ENCODE measurements around the gene LGMN.
A peak's percentile ranks its signal among the peaks of the same experiment; 100 is the strongest.

The LGMN gene

DNA sequence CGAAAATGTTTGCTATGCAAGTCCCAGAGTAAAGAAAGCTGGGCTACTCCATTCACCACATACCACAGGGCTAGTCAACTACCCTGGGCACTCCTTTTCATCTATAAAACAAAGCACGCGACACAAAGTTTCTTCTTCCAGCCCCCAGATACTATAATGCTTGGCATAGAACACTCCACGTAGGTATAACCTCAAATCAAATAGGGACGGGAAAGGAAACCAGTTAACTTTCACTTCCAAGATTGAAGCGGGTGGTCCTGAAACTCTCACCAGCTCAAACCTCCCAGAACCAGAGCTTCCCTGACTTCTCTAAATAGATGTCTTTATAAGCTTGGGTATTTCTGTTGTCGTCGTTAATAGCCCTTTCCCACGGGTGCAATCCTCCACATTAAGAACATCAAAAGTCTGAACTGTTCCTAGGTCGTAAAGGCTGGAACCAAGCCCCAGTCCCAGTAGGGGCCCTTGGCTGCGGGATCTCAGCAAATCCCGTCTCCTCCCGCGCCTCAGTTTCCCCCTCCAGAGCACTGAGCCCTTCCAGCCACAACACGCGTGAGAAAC, 647 bp downstream of the LGMN start:
- H3K4me2 ChIP-seq (ENCODE audit: low read depth, low read length, poor library complexity, severe bottlenecking): no peak overlapping the region
- TF ChIP-seq EZH2phosphoT487 (IDR thresholded peaks at IDR 0.05; ENCODE audit: borderline replicate concordance): no peak
- TF ChIP-seq, protein P1, sequence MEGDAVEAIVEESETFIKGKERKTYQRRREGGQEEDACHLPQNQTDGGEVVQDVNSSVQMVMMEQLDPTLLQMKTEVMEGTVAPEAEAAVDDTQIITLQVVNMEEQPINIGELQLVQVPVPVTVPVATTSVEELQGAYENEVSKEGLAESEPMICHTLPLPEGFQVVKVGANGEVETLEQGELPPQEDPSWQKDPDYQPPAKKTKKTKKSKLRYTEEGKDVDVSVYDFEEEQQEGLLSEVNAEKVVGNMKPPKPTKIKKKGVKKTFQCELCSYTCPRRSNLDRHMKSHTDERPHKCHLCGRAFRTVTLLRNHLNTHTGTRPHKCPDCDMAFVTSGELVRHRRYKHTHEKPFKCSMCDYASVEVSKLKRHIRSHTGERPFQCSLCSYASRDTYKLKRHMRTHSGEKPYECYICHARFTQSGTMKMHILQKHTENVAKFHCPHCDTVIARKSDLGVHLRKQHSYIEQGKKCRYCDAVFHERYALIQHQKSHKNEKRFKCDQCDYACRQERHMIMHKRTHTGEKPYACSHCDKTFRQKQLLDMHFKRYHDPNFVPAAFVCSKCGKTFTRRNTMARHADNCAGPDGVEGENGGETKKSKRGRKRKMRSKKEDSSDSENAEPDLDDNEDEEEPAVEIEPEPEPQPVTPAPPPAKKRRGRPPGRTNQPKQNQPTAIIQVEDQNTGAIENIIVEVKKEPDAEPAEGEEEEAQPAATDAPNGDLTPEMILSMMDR (conservative IDR thresholded peaks at IDR 0.05; ENCODE audit: low read length): no peak
- no peaks in the 10 kb centered on the region for H3K79me2 ChIP-seq (ENCODE audit: insufficient read depth, low read length)
- H3K27me3 ChIP-seq (ENCODE audit: insufficient read depth, low read length, poor library complexity, severe bottlenecking): no peaks in the 10 kb centered on the region
- no peak overlapping the region for H3K9ac ChIP-seq (ENCODE audit: low read depth, low read length, poor library complexity, severe bottlenecking)
- H3F3A ChIP-seq (ENCODE audit: low read depth): 0 out of 2 replicates have a peak, but pooled peaks cover 3% of the 10 kb centered on the region
- H3K9me2 ChIP-seq (replicated peaks; ENCODE audit: low read depth, low read length): no peaks in the 10 kb centered on the region
- no peak overlapping the region for H2AFZ ChIP-seq (ENCODE audit: low read length)
- H3K4me3 ChIP-seq (ENCODE audit: low read length, poor library complexity, severe bottlenecking): peak overlapping the region; percentile 14
- H3K9me3 ChIP-seq (ENCODE audit: insufficient read depth, low read depth, low read length): no peaks in the 10 kb centered on the region; the same call in 1 of the 2 replicates
- H4K20me1 ChIP-seq (ENCODE audit: insufficient read depth, low read length, poor library complexity, severe bottlenecking): no peaks in the 10 kb centered on the region
- no peaks in the 10 kb centered on the region for H3K36me3 ChIP-seq (ENCODE audit: insufficient read depth, low read length)
- H3K4me1 ChIP-seq (ENCODE audit: insufficient read depth, low read length, poor library complexity, severe bottlenecking): peaks cover 33% of the 10 kb centered on the region

GRCh38 chr14:92744198-92744597, 4.2 kb downstream of the LGMN start:
- no peak overlapping the region for H3K9ac ChIP-seq (ENCODE audit: low read depth, low read length, poor library complexity, severe bottlenecking)
- no peak overlapping the region for H3K4me3 ChIP-seq (ENCODE audit: low read length, poor library complexity, severe bottlenecking)
- H3F3A ChIP-seq (ENCODE audit: low read depth): no peaks in the 10 kb centered on the region
- no peaks in the 10 kb centered on the region for H3K27me3 ChIP-seq (ENCODE audit: insufficient read depth, low read length, poor library complexity, severe bottlenecking)
- no peaks in the 10 kb centered on the region for H3K79me2 ChIP-seq (ENCODE audit: insufficient read depth, low read length)
- no peak overlapping the region for H2AFZ ChIP-seq (ENCODE audit: low read length)
- no peak overlapping the region for H3K4me2 ChIP-seq (ENCODE audit: low read depth, low read length, poor library complexity, severe bottlenecking)
- H3K36me3 ChIP-seq (ENCODE audit: insufficient read depth, low read length): no peaks in the 10 kb centered on the region
- peaks cover 1% of the 10 kb centered on the region for H3K4me1 ChIP-seq (ENCODE audit: insufficient read depth, low read length, poor library complexity, severe bottlenecking)
- TF ChIP-seq, protein P1 (conservative IDR thresholded peaks at IDR 0.05; ENCODE audit: low read length): no peak
- TF ChIP-seq EZH2phosphoT487 (IDR thresholded peaks at IDR 0.05; ENCODE audit: borderline replicate concordance): no peak
- no peaks in the 10 kb centered on the region for H3K9me3 ChIP-seq (ENCODE audit: insufficient read depth, low read depth, low read length)
- H3K9me2 ChIP-seq (replicated peaks; ENCODE audit: low read depth, low read length): no peaks in the 10 kb centered on the region
- no peaks in the 10 kb centered on the region for H4K20me1 ChIP-seq (ENCODE audit: insufficient read depth, low read length, poor library complexity, severe bottlenecking)

- Histone ChIP-seq H3K4me3 (ENCODE audit: low read length, poor library complexity, severe bottlenecking) (no peak overlapping the region), H3K27me3 (ENCODE audit: insufficient read depth, low read length, poor library complexity, severe bottlenecking) (no peaks in the 10 kb centered on the region), H3K79me2 (ENCODE audit: insufficient read depth, low read length) (no peaks in the 10 kb centered on the region), H2AFZ (ENCODE audit: low read length) (no peak overlapping the region), H3K36me3 (ENCODE audit: insufficient read depth, low read length) (no peaks in the 10 kb centered on the region), H3K4me1 (ENCODE audit: insufficient read depth, low read length, poor library complexity, severe bottlenecking) (peaks cover 14% of the 10 kb centered on the region), H3K9me2 (replicated peaks; ENCODE audit: low read depth, low read length) (no peaks in the 10 kb centered on the region), H3K9me3 (ENCODE audit: insufficient read depth, low read depth, low read length) (no peaks in the 10 kb centered on the region), H3F3A (ENCODE audit: low read depth) (no peaks in the 10 kb centered on the region), H3K9ac (ENCODE audit: low read depth, low read length, poor library complexity, severe bottlenecking) (no peak overlapping the region), H3K4me2 (ENCODE audit: low read depth, low read length, poor library complexity, severe bottlenecking) (no peak overlapping the region), H4K20me1 (ENCODE audit: insufficient read depth, low read length, poor library complexity, severe bottlenecking) (no peaks in the 10 kb centered on the region)
- no peak for TF ChIP-seq EZH2phosphoT487 (IDR thresholded peaks at IDR 0.05; ENCODE audit: borderline replicate concordance)
- TF ChIP-seq, protein P1 (conservative IDR thresholded peaks at IDR 0.05; ENCODE audit: low read length): no peak
Measured at GRCh38 chr14:92740440-92740839, 8.0 kb downstream of the LGMN start.
